Thymus (tissue), 11 donors: ENCODE results near the gene PRIMPOL. TPM values are rescaled to one million over a fixed set of nuclear protein-coding genes. Genes with fewer than 3 reads are reported as not detected.
"Not testable (repeated sequence)": the region's sequence is repeated elsewhere in the genome, so short reads cannot be mapped to it uniquely, and the experiment has no call there.

ENCODE experiments used
- DNase-seq, 9 donors: peaks; one replicate each; pipeline ENCODE4 v3.0.0-alpha.2; 2013; ENCODE audit warnings: low spot score in 9 of 9, low read depth in 6 of 9, missing footprints in 1 of 9
- H3K27ac ChIP-seq, 2 donors: one replicate each; pipeline ENCODE4 v1.5.1; 2013; ENCODE audit warnings: control low read depth in 1 of 2, low read depth in 1 of 2, low read length in 1 of 2, mild to moderate bottlenecking in 1 of 2, moderate library complexity in 1 of 2
- H3K27me3 ChIP-seq, 2 donors: one replicate each; pipeline ENCODE4 v1.5.1; 2013; ENCODE audit warnings: low read length in 1 of 2; ENCODE audit not compliant: control insufficient read depth in 2 of 2, insufficient read depth in 1 of 2
- H3K36me3 ChIP-seq, 2 donors: one replicate each; pipeline ENCODE4 v1.5.1; 2013; ENCODE audit warnings: low read length in 1 of 2, mild to moderate bottlenecking in 1 of 2, moderate library complexity in 1 of 2; ENCODE audit not compliant: control insufficient read depth in 2 of 2, insufficient read depth in 2 of 2
- H3K4me1 ChIP-seq, 2 donors: one replicate each; pipeline ENCODE4 v1.5.1; 2013; ENCODE audit warnings: low read length in 2 of 2; ENCODE audit not compliant: control insufficient read depth in 2 of 2, insufficient read depth in 2 of 2
- H3K4me3 ChIP-seq, 2 donors: one replicate each; pipeline ENCODE4 v1.5.1; 2013; ENCODE audit warnings: low read length in 2 of 2, control low read depth in 1 of 2, mild to moderate bottlenecking in 1 of 2
- H3K9me3 ChIP-seq, 2 donors: one replicate each; pipeline ENCODE4 v1.5.1; 2013; ENCODE audit warnings: low read length in 1 of 2, mild to moderate bottlenecking in 1 of 2; ENCODE audit not compliant: control insufficient read depth in 2 of 2, insufficient read depth in 1 of 2
- WGBS: extraction: QIAGEN DNeasy Blood & Tissue Kit; methylation state at CpG from one replicate; pipeline ENCODE4 v1.1.7; 2013; 5-methylcytosine and 5-hydroxymethylcytosine counted together
- polyA plus RNA-seq: library from polyadenylated mRNA; stranded (reverse); fragments of 200-250 nt; gene quantifications from one replicate; pipeline ENCODE4 v1.2.3, GENCODE V29; 2013
- total RNA-seq: library from RNA; stranded (reverse); fragments of 120-200 nt; gene quantifications from one replicate; pipeline ENCODE4 v1.2.4, GENCODE V29; 2013
- donor health status: healthy.

PRIMPOL gene
- total and polyA plus RNA-seq, 2 donors: 15.7 to 59.0 TPM

DNA sequence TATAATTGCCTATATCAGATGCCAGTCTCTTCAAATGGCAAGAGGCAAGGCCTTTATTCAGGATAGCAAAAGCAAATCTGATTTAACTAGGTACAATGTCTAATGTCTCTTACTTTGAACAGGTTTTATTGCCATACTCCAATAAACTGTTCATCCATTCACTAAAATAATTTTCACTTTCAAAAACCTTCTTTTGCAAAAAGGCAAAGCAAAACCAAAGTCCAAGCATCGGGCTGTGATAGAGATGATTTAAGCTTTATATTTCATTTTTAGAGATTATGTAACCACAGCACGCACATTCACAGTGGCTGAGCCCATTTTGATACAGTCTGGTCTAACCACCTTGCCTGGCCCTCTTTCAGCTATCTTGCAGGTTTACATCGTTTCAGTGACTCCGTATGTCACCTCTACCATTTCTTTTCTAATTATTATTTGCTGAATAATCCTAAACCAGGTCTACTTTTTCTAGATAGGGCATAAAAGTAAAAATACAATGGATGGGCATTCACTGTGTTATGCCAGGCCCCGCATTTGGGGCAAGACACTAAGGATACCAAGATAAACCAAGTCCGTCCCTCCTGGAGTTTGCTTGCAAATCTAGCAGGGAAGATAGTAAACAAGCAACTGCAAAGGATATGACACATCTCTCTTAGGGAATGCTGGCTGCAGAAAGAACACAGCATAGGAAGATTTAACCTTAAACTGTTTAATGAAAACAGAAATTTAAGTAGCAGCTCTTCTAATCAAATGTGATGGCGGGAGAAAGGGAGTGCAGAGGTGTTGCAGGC, 2.1 kb upstream of the PRIMPOL start:
- DNase-seq: no peak
- H3K36me3 ChIP-seq: peaks cover 0 to 34% of the 10 kb centered on the region in 2 donors
- H3K4me3 ChIP-seq: peak overlapping the region; percentile 59 to 97
- peak overlapping the region; percentile 90 to 96 for H3K27ac ChIP-seq
- no peaks in the 10 kb centered on the region for H3K27me3 ChIP-seq
- 85% methylated on average over 7 of the region's 7 CpGs for WGBS
- no peaks in the 10 kb centered on the region for H3K9me3 ChIP-seq
- peaks cover 21 to 33% of the 10 kb centered on the region in 2 donors for H3K4me1 ChIP-seq

DNA sequence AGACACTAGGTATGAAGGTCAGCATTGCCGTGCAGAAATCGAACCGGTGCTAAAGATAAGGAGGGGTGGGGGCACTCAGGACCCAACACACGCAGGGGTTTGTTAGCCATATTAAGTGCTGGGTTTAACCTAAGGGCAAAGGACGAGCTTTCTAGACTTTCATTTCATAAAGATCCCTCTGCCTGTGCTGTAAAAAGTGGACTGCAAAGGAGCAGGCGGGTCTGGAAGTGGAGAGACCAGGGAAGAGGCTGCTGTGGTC, 1.6 kb upstream of the PRIMPOL start:
- Histone ChIP-seq H3K4me1 (peaks cover 21 to 33% of the 10 kb centered on the region in 2 donors), H3K27ac (peak overlapping the region; percentile 90 to 96), H3K4me3 (peak overlapping the region; percentile 59 to 97), H3K27me3 (no peaks in the 10 kb centered on the region), H3K36me3 (peaks cover 0 to 31% of the 10 kb centered on the region in 2 donors), H3K9me3 (no peaks in the 10 kb centered on the region)
- WGBS: 4% methylated on average over 6 of the region's 6 CpGs
- no peak for DNase-seq

- peaks cover 21 to 33% of the 10 kb centered on the region in 2 donors for H3K4me1 ChIP-seq
- no peaks in the 10 kb centered on the region for H3K27me3 ChIP-seq
- H3K9me3 ChIP-seq: no peaks in the 10 kb centered on the region
- WGBS: under 1% methylated on average over 52 of the region's 52 CpGs
- DNase-seq: peak in 7 of 9 donors; percentile 46 to 80 (median 60)
- H3K4me3 ChIP-seq: peak overlapping the region; percentile 59 to 97
- peaks cover 0 to 31% of the 10 kb centered on the region in 2 donors for H3K36me3 ChIP-seq
- H3K27ac ChIP-seq: peak overlapping the region; percentile 91 to 96
Observed at GRCh38 chr4:184648313-184649025, 1.1 kb upstream of the PRIMPOL start.

- H3K36me3 ChIP-seq: peaks cover 0 to 21% of the 10 kb centered on the region in 2 donors
- peak overlapping the region; percentile 59 to 93 for H3K4me3 ChIP-seq
- DNase-seq: peak in 2 of 9 donors; percentile 10 to 37
- H3K9me3 ChIP-seq: no peaks in the 10 kb centered on the region
- peak overlapping the region; percentile 82 to 88 for H3K27ac ChIP-seq
- 42% methylated on average over 21 of the region's 21 CpGs for WGBS
- H3K27me3 ChIP-seq: no peaks in the 10 kb centered on the region
- peaks cover 21 to 30% of the 10 kb centered on the region in 2 donors for H3K4me1 ChIP-seq
Observed at GRCh38 chr4:184649971-184650855, 675 bp downstream of the PRIMPOL start.

- no peak overlapping the region for H3K27ac ChIP-seq
- WGBS: 97% methylated on average over 8 of the region's 8 CpGs
- peaks cover 12 to 22% of the 10 kb centered on the region in 2 donors for H3K4me1 ChIP-seq
- no peak overlapping the region for H3K4me3 ChIP-seq
- H3K9me3 ChIP-seq: no peaks in the 10 kb centered on the region
- no peak for DNase-seq
- H3K36me3 ChIP-seq: peaks cover 0 to 5% of the 10 kb centered on the region in 2 donors
- H3K27me3 ChIP-seq: no peaks in the 10 kb centered on the region
Observed at GRCh38 chr4:184651899-184652298, 2.4 kb downstream of the PRIMPOL start.

DNA sequence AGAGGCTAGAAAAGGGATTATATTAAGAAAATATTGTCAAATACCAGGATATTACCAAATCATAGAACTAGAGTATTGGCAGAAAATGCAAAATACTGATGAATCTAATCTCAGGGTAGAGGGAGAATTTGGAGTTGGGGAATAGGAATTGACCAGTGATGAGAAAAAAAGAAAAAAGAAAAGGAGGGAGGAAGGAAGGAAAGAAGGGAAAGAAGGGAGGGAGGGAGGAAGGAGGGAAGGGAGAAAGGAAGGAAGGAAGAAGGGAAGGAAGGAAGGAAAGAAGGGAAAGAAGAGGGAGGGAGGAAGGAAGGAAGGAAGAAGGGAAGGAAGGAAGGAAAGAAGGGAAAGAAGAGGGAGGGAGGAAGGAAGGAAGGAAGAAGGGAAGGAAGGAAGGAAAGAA, 3.1 kb downstream of the PRIMPOL start:
- not testable (repeated sequence) for H3K27ac ChIP-seq, H3K4me3 ChIP-seq, H3K27me3 ChIP-seq, H3K9me3 ChIP-seq, DNase-seq, H3K36me3 ChIP-seq
- peaks cover 7 to 17% of the 10 kb centered on the region in 2 donors for H3K4me1 ChIP-seq

- H3K4me3 ChIP-seq: no peak overlapping the region
- no peaks in the 10 kb centered on the region for H3K9me3 ChIP-seq
- H3K4me1 ChIP-seq: peaks cover 6 to 10% of the 10 kb centered on the region in 2 donors
- H3K27me3 ChIP-seq: no peaks in the 10 kb centered on the region
- H3K27ac ChIP-seq: no peak overlapping the region
- WGBS: 90% methylated on average over 2 of the region's 2 CpGs
- H3K36me3 ChIP-seq: no peaks in the 10 kb centered on the region
- no peak for DNase-seq
Observed at GRCh38 chr4:184653650-184654049, 4.1 kb downstream of the PRIMPOL start.

GRCh38 chr4:184655889-184656869, 6.6 kb downstream of the PRIMPOL start:
- Histone ChIP-seq H3K27me3 (no peaks in the 10 kb centered on the region), H3K4me3 (no peak overlapping the region), H3K27ac (no peak overlapping the region), H3K36me3 (peaks cover 0 to 11% of the 10 kb centered on the region in 2 donors), H3K4me1 (no peaks in the 10 kb centered on the region), H3K9me3 (no peaks in the 10 kb centered on the region)
- 91% methylated on average over 8 of the region's 8 CpGs for WGBS
- DNase-seq: no peak
